GM12801 (cell line): ENCODE measurements around the gene RAB25.

Experiments
- TF ChIP-seq, protein P1 (sequence below): IDR thresholded peaks from one replicate; pipeline ENCODE4 v1.5.1; 2011; ENCODE audit warnings: control low read depth; ENCODE audit not compliant: insufficient read length; ENCODE audit errors: extremely low read depth

The RAB25 gene

GRCh38 chr1:156070548-156070947 lies 9.6 kb downstream of the RAB25 start:
- TF ChIP-seq, protein P1, sequence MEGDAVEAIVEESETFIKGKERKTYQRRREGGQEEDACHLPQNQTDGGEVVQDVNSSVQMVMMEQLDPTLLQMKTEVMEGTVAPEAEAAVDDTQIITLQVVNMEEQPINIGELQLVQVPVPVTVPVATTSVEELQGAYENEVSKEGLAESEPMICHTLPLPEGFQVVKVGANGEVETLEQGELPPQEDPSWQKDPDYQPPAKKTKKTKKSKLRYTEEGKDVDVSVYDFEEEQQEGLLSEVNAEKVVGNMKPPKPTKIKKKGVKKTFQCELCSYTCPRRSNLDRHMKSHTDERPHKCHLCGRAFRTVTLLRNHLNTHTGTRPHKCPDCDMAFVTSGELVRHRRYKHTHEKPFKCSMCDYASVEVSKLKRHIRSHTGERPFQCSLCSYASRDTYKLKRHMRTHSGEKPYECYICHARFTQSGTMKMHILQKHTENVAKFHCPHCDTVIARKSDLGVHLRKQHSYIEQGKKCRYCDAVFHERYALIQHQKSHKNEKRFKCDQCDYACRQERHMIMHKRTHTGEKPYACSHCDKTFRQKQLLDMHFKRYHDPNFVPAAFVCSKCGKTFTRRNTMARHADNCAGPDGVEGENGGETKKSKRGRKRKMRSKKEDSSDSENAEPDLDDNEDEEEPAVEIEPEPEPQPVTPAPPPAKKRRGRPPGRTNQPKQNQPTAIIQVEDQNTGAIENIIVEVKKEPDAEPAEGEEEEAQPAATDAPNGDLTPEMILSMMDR, result no peak

DNA sequence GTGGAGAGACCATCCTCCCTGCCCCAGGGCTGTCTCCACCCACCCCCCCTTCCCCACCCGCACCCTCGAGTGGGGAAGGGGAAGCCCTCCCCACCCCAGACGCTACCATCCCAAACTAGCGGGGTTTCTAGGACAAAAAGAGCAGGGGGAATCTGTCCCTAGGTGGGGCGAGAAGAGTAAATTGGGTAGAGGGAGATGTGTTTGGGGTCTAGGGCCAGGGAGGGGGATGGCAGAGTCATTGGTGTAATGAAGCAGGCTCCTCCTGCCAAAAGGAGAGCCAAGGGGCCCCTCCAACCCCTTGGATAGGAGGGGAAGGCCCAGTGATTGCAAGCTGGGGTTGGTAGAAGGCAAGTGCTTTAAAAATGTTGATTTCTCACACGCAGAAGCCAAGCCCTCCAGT lies 11.3 kb downstream of the RAB25 start:
- TF ChIP-seq, protein P1, result no peak

DNA sequence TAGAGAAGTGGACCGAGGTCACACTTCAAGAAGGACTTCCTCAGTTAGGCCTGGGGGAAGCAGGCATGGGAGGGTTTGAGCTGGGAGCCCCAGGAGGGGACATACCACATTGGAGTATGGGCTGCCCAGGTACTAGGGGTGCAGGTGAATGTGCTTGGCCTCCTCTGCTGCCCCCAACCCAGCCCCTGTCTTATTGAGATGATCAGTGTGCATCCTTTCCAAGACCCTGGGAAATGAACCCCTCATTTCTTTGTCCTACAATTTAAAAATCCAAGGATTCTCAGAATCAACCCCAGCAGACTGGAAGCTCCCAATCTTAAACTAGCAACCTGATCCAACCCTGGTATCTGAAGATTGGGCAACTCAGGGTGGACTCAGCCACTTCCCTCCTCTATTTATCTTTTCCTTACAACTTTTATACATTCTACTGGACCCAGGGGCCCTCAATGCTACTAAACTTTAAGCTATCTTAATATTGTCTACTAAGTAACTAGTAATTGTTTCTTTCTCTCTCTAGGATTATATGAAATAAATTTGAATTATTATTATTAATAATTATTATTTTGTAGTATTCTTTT lies 12.2 kb downstream of the RAB25 start:
- TF ChIP-seq, protein P1, result no peak

- TF ChIP-seq, protein P1, result no peak
These were observed 12.8 kb downstream of the RAB25 start for GRCh38 chr1:156073740-156074139.

- TF ChIP-seq, protein P1, result no peak
These were observed 13.7 kb downstream of the RAB25 start for GRCh38 chr1:156074661-156075060.

GRCh38 chr1:156075162-156075561 lies 14.2 kb downstream of the RAB25 start:
- TF ChIP-seq, protein P1, result no peak

- TF ChIP-seq, protein P1, result no peak
These were observed 14.8 kb downstream of the RAB25 start for GRCh38 chr1:156075775-156076204.
